Measurements from ENCODE around the gene FLRT2.

DNA sequence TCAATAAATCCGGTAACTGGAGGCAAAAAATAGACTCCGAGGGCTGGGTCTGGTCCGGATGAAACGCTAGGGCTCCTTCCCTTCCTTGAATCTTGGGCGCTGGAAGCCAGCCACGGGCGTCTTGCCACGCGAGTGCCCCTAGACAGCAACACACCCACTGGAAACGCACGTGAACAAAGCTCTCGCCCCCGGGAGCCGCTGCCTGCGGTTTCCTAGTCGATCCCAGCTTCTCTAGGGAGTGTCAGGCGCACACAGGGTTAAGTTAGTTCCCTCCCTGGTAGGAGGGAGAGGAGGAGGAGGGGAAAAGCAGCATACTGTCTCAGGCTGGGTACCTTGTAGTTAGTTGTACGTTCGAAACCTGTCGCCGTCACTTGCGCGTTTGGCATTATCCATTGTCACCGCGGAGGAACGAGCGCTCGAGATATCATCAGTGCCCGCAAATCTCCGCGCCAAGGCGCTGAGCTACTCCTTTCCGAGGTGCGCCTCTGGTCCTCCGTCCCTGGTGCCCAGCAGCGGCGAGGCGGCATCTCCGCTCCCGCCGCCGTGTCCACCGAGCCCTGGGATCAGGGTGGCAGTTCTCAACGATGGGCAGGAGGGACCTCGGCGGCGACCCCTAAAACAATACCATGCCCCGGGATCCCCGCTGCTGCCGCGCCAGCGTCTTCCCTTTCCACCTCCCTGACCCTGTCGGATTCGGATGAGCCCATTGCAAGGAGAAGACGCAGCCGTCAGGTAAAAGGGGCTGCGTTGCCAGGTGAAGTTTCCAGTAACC is at the start of gene FLRT2:
- TF ChIP-seq, protein P1, sequence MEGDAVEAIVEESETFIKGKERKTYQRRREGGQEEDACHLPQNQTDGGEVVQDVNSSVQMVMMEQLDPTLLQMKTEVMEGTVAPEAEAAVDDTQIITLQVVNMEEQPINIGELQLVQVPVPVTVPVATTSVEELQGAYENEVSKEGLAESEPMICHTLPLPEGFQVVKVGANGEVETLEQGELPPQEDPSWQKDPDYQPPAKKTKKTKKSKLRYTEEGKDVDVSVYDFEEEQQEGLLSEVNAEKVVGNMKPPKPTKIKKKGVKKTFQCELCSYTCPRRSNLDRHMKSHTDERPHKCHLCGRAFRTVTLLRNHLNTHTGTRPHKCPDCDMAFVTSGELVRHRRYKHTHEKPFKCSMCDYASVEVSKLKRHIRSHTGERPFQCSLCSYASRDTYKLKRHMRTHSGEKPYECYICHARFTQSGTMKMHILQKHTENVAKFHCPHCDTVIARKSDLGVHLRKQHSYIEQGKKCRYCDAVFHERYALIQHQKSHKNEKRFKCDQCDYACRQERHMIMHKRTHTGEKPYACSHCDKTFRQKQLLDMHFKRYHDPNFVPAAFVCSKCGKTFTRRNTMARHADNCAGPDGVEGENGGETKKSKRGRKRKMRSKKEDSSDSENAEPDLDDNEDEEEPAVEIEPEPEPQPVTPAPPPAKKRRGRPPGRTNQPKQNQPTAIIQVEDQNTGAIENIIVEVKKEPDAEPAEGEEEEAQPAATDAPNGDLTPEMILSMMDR (IDR thresholded peaks at IDR 0.05) = no peak
- no peak for TF ChIP-seq EZH2 (IDR thresholded peaks at IDR 0.05; ENCODE audit: borderline replicate concordance, insufficient read depth, low read depth, low read length, poor library complexity, severe bottlenecking)

Data from B cell (primary cell).